Fibroblast of skin of back (primary cell): ENCODE results near the gene CLSTN1.
"Not testable (repeated sequence)": the region's sequence is repeated elsewhere in the genome, so short reads cannot be mapped to it uniquely, and the experiment has no call there.

Experiments
- DNase-seq: peaks from one replicate; pipeline ENCODE4 v3.0.0-alpha.2; 2013

CLSTN1 gene

DNA sequence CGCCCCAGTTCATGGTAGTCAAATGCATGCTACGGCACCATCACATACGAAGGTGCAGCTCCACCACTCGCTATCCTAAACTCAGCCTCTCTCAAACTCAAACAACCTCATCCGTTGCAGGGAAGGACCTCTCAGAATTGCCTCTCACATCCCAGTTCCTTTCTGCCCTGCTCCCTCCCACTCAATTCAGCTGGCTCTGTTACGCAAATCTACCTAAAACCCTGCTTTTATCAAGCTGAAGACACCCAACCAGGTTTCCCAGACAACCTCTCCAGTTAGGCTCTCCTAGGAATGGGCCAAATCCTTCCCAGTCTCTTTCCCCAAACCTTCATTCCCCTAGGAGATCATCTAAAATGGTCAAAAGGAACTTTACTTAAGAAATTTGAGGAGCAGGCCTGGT is 62.9 kb downstream of the CLSTN1 start:
- DNase-seq, result no peak

DNA sequence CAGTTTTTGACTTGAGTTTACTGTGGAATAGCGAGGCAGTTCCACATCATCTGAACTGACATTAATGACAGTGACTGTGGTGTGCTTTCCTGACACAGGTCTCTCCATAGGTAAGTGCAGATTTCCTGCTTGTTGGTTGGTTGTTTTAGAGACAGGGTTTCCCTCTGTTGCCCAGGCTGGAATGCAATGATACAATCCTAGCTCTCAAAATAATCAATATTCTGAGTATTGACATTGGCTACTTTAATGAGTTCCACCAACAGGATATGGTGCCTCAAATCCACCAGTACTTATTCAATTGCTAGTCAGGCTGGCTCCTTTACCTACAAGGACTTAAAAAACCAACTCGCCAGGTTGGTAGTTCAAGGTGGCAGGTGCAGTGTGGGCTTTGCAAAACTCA is 63.8 kb downstream of the CLSTN1 start:
- no peak for DNase-seq

DNA sequence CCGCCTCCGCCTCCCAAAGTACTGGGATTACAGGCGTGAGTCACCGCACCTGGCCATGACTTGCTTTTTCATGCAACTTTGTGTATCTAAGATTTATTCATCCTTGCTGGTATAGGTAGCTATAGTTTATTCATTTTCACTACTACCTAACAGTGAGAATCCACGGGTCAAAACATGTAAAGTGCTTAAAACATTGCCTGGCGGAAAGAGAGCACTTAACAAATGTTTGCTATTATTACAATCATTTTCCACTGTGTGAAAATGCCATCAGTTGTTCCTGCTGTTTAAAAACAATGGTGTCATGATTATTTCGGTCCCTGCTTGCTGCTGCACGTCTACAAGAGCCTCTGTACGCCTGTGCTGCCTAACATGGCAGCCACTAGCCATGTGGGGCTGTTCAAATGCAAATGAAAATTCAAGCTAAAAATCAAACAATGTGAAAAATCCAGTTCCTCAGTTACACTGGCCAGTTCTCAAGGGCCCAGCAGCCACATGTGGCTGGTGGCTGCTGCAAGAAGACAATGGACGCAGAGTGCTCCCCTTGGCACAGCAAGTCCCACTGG is 65.1 kb downstream of the CLSTN1 start:
- DNase-seq, result no peak

DNA sequence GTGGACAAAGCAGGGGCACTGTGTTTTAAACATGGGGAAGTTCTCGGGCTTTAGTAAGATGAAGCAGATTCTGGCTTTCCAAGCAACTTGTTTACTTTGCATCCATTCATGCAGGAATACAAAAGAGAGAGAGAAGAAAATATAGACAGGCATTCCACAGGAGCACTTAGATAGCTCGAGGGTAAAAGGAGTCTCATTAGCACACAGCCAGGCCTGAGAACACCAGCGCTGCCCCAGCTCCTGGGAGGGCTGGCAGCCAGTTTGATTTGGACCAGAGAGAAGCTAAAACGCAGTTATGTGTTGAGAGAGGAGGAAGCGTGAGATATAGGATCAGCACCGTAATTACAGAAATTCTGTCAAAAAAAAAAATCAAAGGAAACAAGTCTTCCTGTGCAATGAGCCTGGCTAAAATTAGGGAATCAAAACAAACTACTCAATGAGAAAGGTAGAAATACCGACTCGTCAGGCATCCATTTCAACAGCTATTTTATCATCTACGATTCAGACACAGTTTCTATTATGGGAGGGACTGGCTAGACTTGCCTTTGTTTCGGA is 68.2 kb downstream of the CLSTN1 start:
- no peak for DNase-seq

DNA sequence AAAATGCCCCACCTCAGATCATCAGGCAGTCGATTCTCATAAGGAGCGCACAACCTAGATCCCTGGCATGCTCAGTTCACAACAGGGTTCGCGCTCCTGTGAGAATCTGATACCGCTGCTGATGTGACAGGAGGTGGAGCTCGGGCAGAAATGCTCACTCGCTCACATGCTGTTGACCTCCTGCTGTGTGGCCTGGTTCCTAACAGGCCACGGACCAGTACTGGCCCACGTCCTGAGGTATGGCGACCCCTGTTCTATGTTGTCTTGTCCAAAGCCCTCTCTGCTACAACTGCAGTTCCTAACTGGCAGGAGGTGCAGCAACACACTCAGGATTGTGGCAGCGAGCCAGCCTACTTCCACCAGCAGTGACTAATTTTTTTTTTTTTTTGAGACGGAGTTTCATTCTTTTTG is 70.6 kb downstream of the CLSTN1 start:
- peak; percentile 79 for DNase-seq

DNA sequence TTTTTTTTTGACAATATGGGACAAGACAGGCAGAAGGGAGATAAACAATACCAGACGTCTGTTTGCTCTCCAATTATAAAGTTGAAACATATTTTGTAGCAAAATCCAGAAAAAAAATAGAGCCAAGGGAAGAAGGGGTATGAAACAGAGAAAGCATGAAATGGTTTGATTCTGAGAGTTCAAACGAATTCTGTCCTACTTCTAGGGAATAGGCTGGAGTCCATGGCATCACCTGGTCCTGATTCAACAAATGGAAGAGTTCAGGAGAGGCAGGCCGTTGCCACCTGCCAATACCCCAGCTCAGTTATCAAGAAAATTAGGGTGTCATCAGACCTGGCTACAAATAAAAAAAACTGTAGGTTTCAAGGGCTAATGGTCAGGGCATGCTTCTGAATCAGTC is 71.8 kb downstream of the CLSTN1 start:
- DNase-seq, result no peak

DNA sequence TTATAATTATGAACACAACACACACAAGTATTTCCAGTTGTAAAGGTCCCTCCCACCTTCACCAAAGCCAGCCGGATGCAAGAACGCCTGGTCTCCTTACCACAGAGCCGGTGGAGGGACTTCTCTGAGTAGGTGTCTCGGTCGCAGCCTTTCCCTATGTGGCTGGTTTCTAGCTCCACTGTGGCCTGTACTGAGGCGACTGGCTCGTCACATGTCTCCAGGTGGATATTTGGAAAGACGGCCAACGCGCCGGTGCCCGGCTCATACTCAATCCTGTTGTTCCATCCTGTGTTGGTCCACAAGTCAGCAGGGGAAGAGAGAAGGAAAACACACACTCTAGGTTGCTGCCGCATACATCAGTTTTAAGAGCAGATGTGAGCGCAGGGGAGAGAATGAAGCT is 74.4 kb downstream of the CLSTN1 start:
- DNase-seq, result no peak

DNA sequence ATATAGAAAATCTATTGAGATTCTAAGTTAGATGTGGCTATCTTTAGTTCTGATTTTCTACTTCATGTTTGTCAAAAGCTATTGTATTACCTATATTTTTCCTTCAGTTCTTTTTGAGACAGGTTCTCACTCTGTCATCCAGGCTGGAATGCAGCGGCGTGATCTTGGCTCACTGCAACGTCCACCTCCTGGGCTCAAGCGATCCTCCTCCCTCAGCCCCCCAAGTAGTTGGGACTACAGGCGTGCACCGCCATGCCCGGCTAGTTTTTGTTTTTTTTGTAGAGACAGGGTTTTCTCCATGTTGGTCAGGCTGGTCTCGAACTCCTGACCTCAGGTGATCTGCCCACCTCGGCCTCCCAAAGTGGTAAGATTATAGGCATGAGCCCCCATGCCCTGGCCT is 75.4 kb downstream of the CLSTN1 start:
- not testable (repeated sequence) for DNase-seq

DNA sequence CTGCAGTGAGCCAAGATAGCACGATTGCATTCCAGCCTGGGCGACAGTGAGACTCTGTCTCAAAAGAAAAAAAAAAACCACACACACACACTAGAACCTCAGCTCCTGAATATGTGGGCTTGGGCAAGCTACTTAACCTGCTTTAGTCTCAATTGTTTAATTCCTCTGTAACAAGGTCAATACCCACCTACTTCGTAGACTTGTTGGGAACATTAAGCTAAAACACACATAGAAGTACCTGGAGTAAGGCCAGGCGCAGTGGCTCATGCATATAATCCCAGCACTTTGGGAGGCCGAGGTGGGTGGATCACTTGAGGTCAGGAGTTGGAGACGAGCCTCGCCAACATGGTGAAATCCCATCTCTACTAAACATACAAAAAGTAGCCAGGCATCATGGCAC is 77.1 kb downstream of the CLSTN1 start:
- DNase-seq, result no peak

DNA sequence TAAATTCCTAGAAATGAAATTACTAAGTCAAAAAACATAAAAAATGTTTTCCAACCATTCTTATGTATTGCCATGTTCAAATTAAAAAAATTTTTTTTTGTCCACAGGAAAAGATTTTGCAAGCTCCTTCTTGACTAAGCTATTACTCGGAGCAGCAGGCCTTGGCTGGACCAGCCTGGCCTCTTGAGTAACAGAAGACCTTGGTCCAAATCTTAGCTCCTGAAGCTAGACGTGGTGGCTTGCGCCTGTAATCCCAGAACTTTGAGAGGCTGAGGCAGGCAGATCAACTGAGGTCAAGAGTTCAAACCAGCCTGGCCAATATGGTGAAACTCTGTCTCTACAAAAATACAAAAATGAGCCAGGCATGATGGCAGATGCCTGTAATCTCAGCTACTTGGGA is 77.6 kb downstream of the CLSTN1 start:
- no peak for DNase-seq

DNA sequence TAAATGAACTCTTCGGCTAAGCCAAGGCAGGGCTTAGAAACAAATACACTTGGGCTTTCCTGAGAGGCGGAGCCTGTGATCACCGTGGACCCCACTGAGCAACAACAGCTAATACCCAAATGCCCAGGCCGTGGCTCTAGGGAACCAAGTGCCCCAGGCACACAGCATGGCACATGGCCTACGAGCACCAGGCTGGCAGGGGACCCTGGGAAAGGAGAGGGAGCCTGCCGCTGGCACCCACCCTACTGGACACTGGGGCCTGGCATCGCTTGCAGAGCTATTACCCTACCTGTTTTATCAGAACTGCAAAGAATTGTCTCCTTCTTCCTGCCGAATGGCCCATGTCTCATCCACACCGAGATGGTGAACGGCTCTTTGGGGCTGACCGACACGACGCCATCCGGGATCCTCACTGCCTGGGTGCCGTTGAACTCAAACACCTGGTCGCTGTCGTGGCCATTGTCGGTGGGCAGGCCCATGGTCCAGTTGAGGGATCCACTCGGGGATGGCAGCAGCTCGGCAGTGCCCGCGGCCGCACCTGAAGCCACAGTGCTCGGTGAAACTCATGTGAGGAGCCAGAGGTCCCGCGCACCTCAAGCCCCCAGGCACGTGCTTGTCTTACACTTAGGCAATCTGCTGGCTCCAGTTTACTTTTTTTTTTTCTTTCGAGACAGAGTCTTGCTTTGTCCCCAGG is 79.5 kb downstream of the CLSTN1 start:
- DNase-seq, result no peak

DNA sequence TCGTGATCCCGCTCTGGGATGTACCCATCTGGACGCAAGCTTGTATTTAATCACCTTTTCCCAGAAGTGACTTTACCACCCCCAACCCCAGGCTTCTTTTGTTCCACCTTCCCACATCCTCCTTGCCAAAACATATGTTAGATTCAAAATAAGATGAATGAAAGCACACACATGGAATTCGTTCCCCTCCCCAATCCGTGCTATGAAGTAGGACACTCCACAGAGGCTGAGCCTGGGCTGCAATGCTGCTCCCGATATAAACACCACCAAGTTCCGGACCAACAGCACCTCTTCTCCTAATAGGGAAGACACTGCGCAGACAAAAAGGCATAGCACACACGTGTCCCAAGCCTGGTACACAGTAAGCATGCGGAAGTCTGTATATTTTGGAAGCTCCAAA is 86.1 kb downstream of the CLSTN1 start:
- no peak for DNase-seq

DNA sequence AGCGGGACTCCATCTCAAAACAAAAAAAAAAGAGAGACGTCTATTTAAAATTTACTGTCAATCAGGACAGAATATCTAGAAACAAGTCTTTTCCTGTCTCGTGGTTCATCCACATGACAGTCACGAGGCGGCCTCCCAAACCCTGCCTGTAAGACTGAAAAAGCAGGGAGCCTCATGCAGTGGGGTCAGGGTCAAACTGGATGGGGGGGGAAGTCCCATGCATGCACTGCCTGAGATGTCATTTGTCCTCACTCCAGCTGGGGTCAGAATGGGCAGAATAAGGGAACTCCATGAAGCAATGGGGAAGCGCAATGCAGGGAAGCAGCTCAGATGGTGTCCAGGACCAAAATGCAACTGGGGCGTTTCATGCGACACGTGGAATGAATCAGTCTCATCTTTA is 86.7 kb downstream of the CLSTN1 start:
- no peak for DNase-seq

DNA sequence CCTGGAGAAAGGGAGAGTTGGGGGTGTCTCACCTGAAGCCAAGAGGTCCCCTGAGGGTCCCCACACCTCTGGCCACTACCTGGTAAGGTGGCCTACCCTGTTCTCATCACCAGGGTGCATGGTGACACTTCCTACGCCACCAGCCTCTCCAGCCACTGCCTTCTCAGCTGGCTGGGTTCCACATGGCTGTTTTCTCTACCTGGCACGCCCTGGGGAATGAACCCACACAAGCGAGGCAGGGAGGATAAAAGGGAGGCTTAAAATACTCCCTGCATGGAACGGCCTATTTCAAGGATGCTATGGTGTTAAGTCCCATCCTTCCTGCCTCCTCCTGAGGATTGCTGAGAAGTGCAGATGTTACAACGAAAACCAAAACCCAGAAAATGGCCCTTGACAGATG is 87.5 kb downstream of the CLSTN1 start:
- no peak for DNase-seq

DNA sequence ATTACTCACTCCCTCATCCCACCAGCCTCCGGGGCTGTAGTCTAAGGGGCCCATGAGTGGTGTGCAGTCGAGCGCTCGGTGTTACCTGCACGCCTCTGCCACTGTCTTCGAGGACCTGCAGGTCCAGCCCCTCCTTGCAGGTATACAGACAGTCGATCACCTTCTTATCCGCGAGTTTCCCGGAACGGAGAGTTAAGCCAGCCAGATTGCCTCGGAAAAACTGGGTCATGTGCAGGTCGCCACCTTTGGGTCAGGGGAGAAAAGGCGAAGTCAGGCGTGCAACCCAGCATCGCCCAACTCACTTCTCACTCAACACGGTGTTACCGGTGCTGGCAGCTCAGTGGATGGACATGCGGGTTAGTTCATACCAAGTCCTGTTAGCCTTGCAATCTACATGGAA is 88.0 kb downstream of the CLSTN1 start:
- DNase-seq, result no peak

DNA sequence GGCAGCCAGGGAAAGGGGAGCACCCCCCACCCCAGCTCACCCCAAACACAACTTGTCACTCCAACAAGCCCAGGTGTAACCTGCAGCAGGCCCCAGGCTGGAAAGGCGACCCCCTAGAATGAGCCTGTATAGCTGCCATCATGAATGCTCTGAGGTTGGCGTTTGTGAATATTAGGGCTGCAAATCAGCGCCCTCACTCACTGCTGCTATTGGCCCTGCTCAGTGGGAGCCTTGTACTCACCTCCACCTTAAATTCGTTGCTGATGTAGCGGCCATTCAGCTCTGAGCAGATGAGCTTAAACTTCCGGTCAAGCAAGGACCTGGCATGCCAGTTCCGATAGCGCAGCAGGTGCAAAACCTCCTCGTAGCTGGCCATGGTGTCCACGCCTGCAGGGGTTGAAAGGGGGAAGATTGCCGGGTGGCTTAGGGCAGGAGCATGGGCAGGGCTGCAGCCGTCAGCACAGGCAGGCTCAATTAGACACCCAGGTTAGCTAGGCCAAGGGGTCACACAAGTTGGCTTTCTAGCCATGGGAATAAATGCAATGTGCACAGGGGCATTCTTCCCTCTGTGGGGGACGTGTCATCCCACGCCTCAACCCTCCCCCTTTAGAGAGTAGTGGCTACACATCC is 90.5 kb downstream of the CLSTN1 start:
- DNase-seq, result no peak

DNA sequence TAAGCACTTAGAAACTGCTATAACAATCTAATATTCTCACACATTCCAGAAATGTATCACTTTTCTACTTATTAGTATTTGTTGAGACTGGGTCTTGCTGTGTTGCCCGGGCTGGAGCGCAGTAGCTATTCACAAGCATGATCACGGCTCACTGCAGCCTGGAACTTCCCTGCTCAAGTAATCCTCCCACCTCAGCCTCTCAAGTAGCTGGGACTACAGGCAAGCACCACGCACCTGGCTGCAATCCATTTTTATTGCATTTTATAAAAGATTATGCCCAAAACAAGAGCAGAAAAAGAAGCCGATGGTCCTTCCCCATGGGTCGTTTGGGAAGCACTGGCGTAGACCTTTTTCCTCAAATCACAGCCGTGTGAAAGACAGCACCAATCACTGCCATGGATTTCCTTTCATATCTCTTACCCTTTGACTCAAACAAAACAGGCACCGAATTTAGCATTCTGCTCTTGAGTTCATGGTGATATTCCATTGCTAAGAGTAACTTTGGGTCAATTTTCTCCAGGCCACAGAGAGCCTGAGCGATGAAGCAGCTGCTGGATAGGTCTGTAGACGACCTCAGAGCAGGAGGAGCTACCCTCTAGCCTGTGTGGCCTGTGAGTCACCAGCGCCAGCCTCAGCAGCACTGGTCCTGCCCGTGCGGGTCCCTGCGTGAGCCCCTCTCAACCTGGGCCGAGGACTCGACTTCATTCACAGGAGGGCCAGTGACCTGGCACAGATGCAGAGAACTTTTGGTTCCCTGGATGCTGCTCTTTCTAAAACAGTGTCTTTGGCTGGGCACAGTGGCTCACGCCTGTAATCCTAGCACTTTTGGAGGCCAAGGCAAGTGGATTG is 91.4 kb downstream of the CLSTN1 start:
- no peak for DNase-seq

DNA sequence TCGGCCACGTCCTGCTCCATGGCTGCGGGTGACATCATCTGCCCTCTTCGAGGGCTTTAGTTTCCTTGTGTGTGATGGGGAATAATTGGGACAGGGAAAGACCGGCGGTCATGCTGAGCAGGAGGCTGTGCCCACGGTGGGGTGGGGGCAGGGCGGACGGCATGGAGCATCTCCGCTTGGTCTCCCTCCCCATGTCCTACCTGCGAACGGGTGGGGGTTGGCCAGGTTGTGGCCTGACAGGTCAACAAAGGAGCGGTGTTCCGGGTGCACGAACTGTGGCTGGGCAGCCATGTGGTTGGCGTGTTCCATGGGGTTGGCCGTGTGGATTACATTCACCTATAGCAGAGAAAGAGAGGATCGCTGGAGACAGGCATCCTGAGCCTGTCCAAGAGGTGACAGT is 92.2 kb downstream of the CLSTN1 start:
- no peak for DNase-seq

DNA sequence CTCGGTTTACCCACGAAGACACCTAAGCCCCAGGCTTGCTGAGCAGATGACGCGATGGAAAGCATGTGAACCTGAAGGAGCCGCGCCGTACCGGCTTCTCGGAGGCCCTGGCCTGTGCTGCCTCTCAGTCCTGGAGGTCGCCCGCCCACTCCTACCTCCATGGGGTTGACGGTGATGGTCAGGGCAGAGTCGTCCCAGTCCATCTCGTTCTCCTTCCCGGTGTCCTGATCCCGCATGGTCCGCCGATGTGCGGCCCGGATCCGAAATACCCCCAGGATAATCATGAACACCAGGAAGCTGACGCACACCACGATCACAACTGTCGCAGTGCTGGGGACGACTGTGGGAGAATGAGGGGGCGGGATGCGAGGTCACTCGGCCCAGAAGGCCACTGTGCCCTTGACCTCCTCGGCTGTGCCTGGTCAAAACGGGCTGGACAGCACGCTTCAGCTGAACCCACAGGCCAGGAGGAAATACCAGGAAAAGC is 92.7 kb downstream of the CLSTN1 start:
- DNase-seq, result no peak

DNA sequence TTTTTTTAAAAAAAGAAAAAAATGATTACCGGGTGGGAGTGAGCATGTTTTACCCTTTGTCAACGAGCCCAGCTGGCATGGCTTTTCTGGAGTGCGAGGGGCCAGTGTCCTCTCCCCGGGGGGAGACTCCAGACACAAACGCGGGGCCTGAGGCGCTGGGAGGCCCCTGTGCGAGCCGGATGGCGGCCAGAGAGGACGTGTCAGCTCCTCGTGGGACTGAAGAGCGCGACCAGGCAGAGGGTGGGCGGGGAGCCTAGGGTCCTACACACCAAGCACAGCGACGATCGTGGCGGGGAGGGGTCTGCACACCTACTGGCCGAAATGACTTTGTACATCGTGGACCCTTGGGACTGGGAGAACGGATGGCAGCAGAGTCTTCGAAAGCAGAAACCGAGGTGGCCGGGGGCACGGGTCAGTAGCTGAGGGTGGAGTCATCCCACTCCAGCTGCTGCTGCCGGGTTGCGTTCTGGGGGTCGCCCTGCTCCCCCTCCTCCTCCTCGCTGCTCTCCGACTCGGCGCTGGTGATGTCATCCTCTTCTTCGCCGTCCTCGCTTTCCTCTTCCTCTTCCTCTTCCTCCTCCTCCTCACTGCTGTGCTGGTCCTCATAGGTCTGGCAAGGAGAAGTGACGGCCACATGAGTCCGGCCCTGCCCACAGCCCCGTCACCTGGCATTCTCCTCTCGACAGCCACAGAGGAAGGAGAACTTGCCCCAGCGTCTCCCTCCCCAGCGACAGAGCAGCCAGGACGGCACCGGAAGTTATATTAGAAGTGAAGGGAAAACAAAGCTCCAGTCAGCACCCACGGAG is 93.5 kb downstream of the CLSTN1 start:
- DNase-seq, result no peak

DNA sequence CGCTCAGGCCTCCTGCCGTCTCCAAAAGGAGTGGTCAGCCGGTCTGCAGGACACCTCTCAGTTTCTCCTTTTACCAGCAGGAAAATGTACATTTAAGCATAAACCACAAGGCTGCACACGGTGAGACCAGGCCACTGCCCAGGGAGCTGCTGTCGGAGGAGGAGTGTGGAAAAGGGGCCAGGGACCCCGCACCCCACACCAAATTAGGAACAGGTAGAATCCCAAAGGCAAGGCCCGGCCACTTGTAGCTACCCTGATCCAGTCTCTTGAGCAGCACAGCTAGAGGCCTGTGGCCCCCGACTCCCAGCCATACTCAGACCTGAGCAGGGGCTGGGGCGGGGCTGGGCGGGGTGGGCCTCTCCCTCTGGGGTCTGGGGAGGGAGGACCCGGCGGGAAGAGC is 94.2 kb downstream of the CLSTN1 start:
- DNase-seq, result no peak
